LNCAP (cell line): ENCODE results near the gene CUL7.

ENCODE experiments used
- CTCF ChIP-seq: fragments of 450-650 bp; IDR thresholded peaks from 2 replicates; pipeline ENCODE4 v1.5.1; 2017; ENCODE audit warnings: mild to moderate bottlenecking

The CUL7 gene

GRCh38 chr6:43037706-43038105, 15.9 kb downstream of the CUL7 start:
- no peak for TF ChIP-seq CTCF

DNA sequence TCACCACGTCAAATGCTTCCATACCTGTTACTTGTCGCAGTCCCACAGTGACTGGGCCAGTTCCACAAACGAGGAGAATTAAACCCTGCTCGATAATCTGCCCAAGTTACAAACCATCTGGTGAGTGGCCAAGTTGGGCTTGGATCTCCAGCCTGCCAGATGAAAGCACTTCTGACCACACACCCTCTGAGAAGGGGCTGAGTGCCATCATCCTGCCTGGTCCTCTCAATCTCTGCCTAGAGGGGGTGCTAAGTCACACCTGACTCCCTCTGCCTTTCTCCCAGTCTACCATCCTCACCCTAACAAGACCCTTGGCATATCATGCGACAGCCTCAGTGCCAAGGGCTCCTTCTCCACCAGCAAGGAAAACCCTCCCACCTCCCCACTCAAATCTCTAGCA, 16.5 kb downstream of the CUL7 start:
- TF ChIP-seq CTCF, result no peak

GRCh38 chr6:43036712-43037111, 16.9 kb downstream of the CUL7 start:
- no peak for TF ChIP-seq CTCF

- TF ChIP-seq CTCF, result no peak
Observed at GRCh38 chr6:43035495-43036194, 18.0 kb downstream of the CUL7 start.

DNA sequence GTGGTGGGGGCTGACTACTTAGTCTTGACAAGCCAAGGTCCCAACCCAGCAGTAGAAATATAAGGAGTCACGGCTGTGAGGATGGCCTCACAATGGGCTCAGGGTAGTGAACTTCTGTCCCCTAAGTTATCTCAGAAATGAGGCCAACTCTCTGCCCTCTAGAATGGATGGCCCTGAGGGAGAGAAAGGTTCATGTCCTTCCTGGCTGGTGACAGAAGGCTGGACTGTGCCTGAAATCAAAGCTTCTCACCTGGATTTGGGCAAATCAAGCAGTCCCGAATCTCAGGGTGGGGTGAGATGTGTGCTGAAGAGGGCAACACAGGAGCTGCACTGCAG, 19.5 kb downstream of the CUL7 start:
- TF ChIP-seq CTCF, result no peak

DNA sequence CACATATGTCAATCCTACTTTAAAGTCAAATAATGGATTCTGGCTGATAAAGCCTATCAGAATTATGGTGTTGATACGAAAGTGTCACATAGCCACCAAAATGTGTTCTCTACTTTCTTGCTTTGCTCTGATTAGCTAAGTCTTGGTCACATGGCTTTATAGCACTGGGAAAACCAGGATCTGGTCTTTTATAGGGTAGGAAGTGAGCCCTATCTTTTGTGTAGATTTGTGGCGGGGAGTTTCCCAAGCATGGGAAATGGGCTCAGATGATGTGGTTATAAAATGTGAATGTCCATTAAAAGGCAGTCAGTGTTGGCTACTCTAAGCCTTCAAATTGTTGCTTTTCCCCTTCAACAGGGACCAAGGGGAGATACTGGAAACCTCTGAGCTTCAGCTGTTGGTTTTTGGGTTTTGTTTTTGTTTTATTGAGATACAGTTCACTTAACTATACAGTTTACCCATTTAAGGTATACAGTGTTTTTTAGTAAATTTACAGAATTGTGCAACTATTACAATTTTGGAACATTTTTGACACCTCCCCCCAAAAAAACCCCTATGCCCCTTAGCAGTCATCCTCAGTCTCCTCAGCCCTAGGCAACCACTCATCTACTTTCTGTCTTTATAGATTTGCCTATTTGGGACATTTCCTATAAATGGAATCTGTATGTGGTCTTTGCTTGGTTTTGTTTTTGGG, 20.0 kb downstream of the CUL7 start:
- TF ChIP-seq CTCF, result no peak

DNA sequence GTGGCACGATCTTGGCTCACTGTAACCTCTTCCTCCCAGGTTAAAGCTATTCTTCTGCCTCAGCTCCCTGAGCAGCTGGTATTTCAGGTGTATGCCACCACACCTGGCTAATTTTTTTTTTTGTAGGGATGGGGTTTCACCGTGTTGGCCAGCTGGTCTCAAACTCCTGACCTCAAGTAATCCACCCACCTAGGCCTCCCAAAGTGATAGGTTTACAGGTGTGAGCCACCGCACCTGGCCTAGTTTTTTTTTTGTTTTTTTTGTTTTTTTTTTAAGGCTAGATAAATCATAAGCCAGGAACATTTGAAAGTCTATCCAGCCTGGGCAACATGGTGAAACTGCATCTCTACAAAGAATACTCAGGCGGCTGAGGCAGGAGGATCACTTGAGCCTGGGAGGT, 21.3 kb downstream of the CUL7 start:
- no peak for TF ChIP-seq CTCF
